GM19452 (cell line): Measurements from ENCODE around the gene AP1S3.
"Not testable (repeated sequence)": the region's sequence is repeated elsewhere in the genome, so short reads cannot be mapped to it uniquely, and the experiment has no call there.

Experiments
- ATAC-seq: cut with Tn5 transposase; IDR thresholded peaks from one replicate; pipeline ENCODE4 v1.9.1; 2021; ENCODE audit not compliant: unreplicated experiment

Gene AP1S3

DNA sequence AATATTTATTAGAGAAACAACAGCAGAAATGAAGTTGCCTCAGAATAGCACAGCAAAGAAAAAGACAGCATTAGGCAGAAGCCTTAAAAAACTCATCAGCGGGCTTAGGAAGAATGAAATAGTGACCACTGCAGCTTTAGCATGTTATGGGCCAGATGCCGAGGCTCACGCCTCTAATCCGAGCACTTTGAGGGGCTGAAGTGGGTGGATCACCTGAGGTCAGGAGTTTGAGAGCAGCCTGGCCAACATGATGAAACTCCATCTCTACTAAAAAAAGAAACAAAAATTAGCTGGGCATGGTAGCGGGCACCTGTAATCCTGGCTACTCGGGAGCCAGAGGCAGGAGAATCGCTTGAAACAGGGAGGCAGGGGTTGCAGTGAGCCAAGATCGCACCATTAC, 32.4 kb downstream of the AP1S3 start:
- no peak for ATAC-seq

DNA sequence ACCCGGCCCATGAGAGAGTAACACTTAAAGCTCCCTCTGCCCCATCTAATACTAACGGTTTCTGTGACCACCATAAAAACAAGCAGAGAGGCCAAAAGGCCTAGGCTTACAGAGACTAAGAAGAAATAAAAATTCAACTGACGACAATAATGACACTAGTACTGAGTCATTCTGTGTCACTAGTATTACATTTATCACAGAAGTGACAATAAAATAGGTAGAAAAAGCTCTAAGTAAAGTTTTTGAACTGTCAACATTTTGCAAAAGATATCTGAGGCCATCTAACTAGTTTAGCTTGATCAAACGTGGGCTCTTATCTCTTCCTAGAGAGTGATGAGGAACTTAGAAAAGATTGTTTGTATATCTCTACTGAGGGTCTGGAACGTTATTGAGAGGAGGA, 35.6 kb downstream of the AP1S3 start:
- ATAC-seq = no peak

- ATAC-seq = no peak
Observed at GRCh38 chr2:223800908-223801307, 36.5 kb downstream of the AP1S3 start.

GRCh38 chr2:223797811-223798721, 39.3 kb downstream of the AP1S3 start:
- ATAC-seq = peak; percentile 99

DNA sequence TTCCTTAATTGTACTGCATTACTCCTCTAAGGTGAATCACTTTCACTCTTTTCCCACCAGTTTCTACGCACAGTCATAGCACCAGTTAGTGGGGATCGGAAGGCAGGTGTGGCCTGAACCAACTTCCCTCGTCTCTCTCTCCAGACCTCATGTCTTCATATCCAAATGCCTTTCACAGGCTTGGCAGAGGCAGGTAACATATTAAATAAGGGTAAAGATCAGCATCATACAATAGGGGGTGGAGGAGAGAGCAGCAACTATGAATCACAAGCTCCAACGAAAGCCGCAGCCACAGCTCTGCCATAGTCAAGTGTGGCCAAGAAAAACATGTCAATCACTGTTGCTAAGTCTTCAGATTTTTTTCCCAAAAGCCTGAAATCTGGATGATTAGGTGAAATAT, 40.3 kb downstream of the AP1S3 start:
- no peak for ATAC-seq

DNA sequence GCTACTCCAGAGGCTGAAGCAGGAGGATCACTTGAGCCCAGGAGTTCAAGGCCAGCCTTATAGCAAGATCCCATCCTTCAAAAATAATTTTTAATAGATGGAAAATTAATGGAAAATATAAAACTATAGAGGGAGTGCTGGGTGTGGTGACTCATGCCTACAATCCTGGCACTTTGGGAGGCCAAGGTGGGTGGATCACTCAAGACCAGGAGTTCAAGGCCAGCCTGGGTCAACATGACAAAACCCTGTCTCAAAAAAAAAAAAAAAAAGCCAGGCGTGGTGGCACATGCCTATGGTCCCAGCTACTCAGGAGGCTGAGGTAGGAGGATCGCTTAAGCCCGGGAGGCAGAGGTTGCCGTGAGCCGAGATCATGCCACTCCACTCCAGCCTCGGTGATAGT, 48.0 kb downstream of the AP1S3 start:
- ATAC-seq = no peak

- ATAC-seq = no peak
Observed at GRCh38 chr2:223788826-223789225, 48.6 kb downstream of the AP1S3 start.

- not testable (repeated sequence) for ATAC-seq
Observed at GRCh38 chr2:223788106-223788505, 49.3 kb downstream of the AP1S3 start.

GRCh38 chr2:223787358-223787757, 50.0 kb downstream of the AP1S3 start:
- ATAC-seq = no peak

- ATAC-seq = no peak
Observed at GRCh38 chr2:223786943-223787342, 50.4 kb downstream of the AP1S3 start.

DNA sequence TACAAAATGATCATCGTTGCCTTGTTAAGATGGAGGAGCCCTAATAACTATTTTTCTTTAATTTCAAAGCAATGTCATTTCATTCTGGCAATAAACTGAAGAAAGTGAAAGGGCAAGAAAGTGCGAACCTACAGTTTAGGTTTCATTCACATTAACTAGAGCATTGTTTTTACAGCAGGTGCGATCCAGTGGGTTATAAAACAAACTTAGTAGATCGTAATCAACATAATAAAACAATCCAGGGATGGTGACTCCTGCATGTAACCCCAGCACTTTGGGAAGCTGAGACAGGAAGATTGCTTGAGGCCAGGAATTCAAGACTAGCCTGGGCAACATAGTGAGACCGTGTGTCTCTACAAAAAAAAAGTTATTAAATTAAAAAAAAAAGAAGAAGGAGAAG, 51.1 kb downstream of the AP1S3 start:
- no peak for ATAC-seq

GRCh38 chr2:223784221-223784772, 53.1 kb downstream of the AP1S3 start:
- ATAC-seq = no peak

- no peak for ATAC-seq
Observed at GRCh38 chr2:223782629-223783028, 54.8 kb downstream of the AP1S3 start.

GRCh38 chr2:223781560-223781959, 55.8 kb downstream of the AP1S3 start:
- ATAC-seq = no peak

- peak; percentile 88 for ATAC-seq
Observed at GRCh38 chr2:223779877-223780276, 57.5 kb downstream of the AP1S3 start.

DNA sequence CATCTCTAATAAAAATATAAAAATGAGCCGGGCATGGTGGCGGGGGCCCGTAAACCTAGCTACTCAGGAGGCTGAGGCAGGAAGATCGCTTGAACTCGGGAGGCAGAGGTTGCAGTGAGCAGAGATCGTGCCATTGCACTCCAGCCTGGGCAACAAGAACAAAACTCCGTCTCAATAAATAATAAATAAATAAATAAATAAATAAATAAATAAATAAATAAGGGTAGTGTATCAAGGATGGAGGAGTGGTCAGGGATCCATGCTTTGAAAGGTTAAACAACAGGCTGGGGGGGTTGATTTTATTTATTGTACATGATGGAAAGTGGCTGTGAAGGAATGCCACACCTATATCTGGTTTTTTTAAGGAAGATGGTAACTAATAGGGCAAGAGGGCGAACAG, 63.2 kb downstream of the AP1S3 start:
- ATAC-seq = no peak

GRCh38 chr2:223772363-223772762, 65.0 kb downstream of the AP1S3 start:
- ATAC-seq = no peak

GRCh38 chr2:223771475-223771874, 65.9 kb downstream of the AP1S3 start:
- ATAC-seq = no peak

DNA sequence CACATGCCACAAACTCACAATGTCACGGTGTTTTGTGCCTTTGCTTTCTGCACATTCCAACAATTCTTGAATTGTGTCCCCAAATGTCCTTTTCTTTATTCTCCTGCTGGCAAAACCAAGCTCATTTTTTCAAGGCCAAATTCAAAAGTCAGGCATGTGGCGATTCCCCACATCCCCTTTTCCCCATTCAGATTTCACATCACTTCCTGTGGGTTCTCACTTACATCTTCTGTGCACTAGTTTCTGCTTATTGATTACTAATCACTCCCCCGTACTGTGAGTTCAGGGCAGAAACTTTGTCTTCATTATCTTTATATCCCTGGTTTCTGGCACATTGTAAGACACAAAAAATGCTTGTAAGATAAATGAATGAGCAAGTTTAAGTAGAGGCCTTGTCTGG, 69.2 kb downstream of the AP1S3 start:
- no peak for ATAC-seq

- ATAC-seq = no peak
Observed at GRCh38 chr2:223767341-223767740, 70.0 kb downstream of the AP1S3 start.

- ATAC-seq = no peak
Observed at GRCh38 chr2:223765221-223765785, 72.1 kb downstream of the AP1S3 start.

- no peak for ATAC-seq
Observed at GRCh38 chr2:223764796-223765195, 72.6 kb downstream of the AP1S3 start.
